ENCODE results near the gene CTXN3.
"Not testable (repeated sequence)": the region's sequence is repeated elsewhere in the genome, so short reads cannot be mapped to it uniquely, and the experiment has no call there.

The CTXN3 gene

GRCh38 chr5:127652952-127653611 is 4.2 kb downstream of the CTXN3 start:
- DNase-seq (ENCODE audit: low read depth): no peak

- DNase-seq (ENCODE audit: low read depth): no peak
Observed at GRCh38 chr5:127656825-127657224, 7.9 kb downstream of the CTXN3 start.

- no peak for DNase-seq (ENCODE audit: low read depth)
Observed at GRCh38 chr5:127660047-127660733, 11.3 kb downstream of the CTXN3 start.

GRCh38 chr5:127664093-127664492 is 15.2 kb downstream of the CTXN3 start:
- no peak for DNase-seq (ENCODE audit: low read depth)

GRCh38 chr5:127665641-127666040 is 16.8 kb downstream of the CTXN3 start:
- no peak for DNase-seq (ENCODE audit: low read depth)

- DNase-seq (ENCODE audit: low read depth): peak; percentile 64
Observed at GRCh38 chr5:127666043-127666716, 17.3 kb downstream of the CTXN3 start.

GRCh38 chr5:127667926-127668325 is 19.0 kb downstream of the CTXN3 start:
- no peak for DNase-seq (ENCODE audit: low read depth)

GRCh38 chr5:127671218-127671617 is 22.3 kb downstream of the CTXN3 start:
- no peak for DNase-seq (ENCODE audit: low read depth)

- DNase-seq (ENCODE audit: low read depth): no peak
Observed at GRCh38 chr5:127673117-127673800, 24.4 kb downstream of the CTXN3 start.

GRCh38 chr5:127676951-127677350 is 28.1 kb downstream of the CTXN3 start:
- DNase-seq (ENCODE audit: low read depth): not testable (repeated sequence)

GRCh38 chr5:127679691-127680330 is 30.9 kb downstream of the CTXN3 start:
- not testable (repeated sequence) for DNase-seq (ENCODE audit: low read depth)

GRCh38 chr5:127680595-127680994 is 31.7 kb downstream of the CTXN3 start:
- no peak for DNase-seq (ENCODE audit: low read depth)

GRCh38 chr5:127683008-127683407 is 34.1 kb downstream of the CTXN3 start:
- no peak for DNase-seq (ENCODE audit: low read depth)

GRCh38 chr5:127684726-127685467 is 36.0 kb downstream of the CTXN3 start:
- no peak for DNase-seq (ENCODE audit: low read depth)

- DNase-seq (ENCODE audit: low read depth): no peak
Observed at GRCh38 chr5:127685662-127686061, 36.8 kb downstream of the CTXN3 start.

- DNase-seq (ENCODE audit: low read depth): no peak
Observed at GRCh38 chr5:127686424-127686823, 37.5 kb downstream of the CTXN3 start.

GRCh38 chr5:127694518-127695171 is 45.8 kb downstream of the CTXN3 start:
- no peak for DNase-seq (ENCODE audit: low read depth)

GRCh38 chr5:127695346-127695745 is 46.5 kb downstream of the CTXN3 start:
- no peak for DNase-seq (ENCODE audit: low read depth)

- peak; percentile 56 for DNase-seq (ENCODE audit: low read depth)
Observed at GRCh38 chr5:127696683-127697082, 47.8 kb downstream of the CTXN3 start.

GRCh38 chr5:127697894-127698600 is 49.2 kb downstream of the CTXN3 start:
- no peak for DNase-seq (ENCODE audit: low read depth)

Measured in fibroblast of the conjunctiva (primary cell).